Cardiac ventricle fibroblast (primary cell): Measurements from ENCODE around the gene FATE1. TPM values are rescaled to one million over a fixed set of nuclear protein-coding genes. Genes with fewer than 3 reads are reported as not detected.

Experiments
- total RNA-seq: library from RNA; depleted of rRNA; stranded (reverse); fragments of >200 nt; gene quantifications from 2 replicates; pipeline ENCODE4 v1.2.3, GENCODE V29; 2015

Gene FATE1
- 0.75 and 1.7 TPM in 2 replicates for total RNA-seq

DNA sequence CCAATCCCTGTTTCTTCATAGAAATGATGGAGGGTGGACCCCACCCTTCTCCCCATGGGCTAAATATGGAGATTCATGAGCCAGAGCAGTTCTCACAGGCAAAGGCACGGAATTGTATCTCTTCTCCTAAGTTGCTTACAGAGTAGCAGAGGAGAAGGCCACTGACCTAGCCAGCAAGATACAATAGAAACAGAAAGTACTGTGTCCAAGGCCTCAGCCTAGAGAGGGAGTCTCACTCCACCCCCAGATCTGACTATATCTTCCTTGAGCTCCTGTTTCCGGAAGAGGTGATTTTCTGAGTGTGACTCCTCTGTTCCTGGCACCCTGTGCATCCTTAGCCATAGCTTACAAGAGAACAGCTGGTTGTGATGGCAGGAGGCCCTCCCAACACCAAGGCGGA lies at the start of gene FATE1:
Gene FATE1 (plus strand): TSS at position 284 of the 400 bp plus-strand sequence. CDS start 85 bp downstream, at position 369.

GRCh38 chrX:151694661-151695582 lies 20.9 kb upstream of the FATE1 start, which contains the start of gene PRRG3:
Gene PRRG3, plus strand, starts transcription at chrX:151695458. Its CDS starts 3,357 bp downstream, at chrX:151698815.

DNA sequence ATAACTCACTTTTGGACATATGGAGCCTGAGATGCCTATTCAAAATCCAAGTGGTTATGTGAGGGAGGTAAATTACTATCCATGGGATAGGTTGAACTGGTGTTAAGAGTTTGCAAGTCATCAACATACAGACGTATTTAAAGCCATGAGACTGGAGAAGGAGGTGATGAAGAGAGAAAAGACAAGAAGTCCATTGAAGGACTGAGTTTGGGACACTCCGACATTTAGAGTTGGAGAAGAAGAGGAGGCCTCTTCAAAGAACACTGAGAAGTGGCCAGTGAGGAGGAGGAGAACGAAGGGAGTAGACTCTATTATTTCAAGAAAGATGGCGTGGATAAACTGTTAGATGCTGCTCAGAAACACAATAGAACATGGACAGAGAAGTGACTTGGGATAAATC lies 18.6 kb downstream of the FATE1 start, which contains the start of gene CNGA2:
Gene CNGA2 (plus strand): TSS at position 301 of the 400 bp plus-strand sequence. CDS start 3,738 bp downstream, outside the sequence.

Other genes starting within 250 kb of the FATE1 start
- not detected in 2 replicates for gene PASD1, start 152.4 kb upstream of the FATE1 start, total RNA-seq
- 0.10 TPM in 1 of 2 replicates, not detected in the other for gene PRRG3, start 20.6 kb upstream of the FATE1 start, total RNA-seq
- gene CNGA2, start 18.7 kb downstream of the FATE1 start, total RNA-seq: not detected in 2 replicates
- not detected in 2 replicates for gene MAGEA4, start 196.9 kb downstream of the FATE1 start, total RNA-seq